Trophoblast cell (in vitro differentiated cells and primary cell): Measurements from ENCODE around the gene KREMEN2.
"Not testable (repeated sequence)": the region's sequence is repeated elsewhere in the genome, so short reads cannot be mapped to it uniquely, and the experiment has no call there.

Experiments
- DNase-seq, 2 donors: peaks; one replicate each; pipeline ENCODE4 v3.0.0-alpha.2; 2016
- H2AFZ ChIP-seq: 2 replicates; pipeline ENCODE4 v1.6.1; 2013; ENCODE audit warnings: low read length, moderate library complexity, mild to moderate bottlenecking; ENCODE audit not compliant: insufficient read depth, poor library complexity
- H2AK5ac ChIP-seq: 2 replicates; pipeline ENCODE4 v1.6.1; 2013; ENCODE audit warnings: mild to moderate bottlenecking, low read length
- H2BK120ac ChIP-seq: 2 replicates; pipeline ENCODE4 v1.6.1; 2013; ENCODE audit warnings: low read length, mild to moderate bottlenecking, moderate library complexity; ENCODE audit not compliant: insufficient read depth, poor library complexity
- H2BK12ac ChIP-seq: 2 replicates; pipeline ENCODE4 v1.6.1; 2013; ENCODE audit warnings: mild to moderate bottlenecking, low read length, moderate library complexity
- H2BK5ac ChIP-seq: 2 replicates; pipeline ENCODE4 v1.6.1; 2013; ENCODE audit warnings: low read length, low read depth, moderate library complexity, mild to moderate bottlenecking; ENCODE audit not compliant: poor library complexity
- H3K14ac ChIP-seq: 2 replicates; pipeline ENCODE4 v1.6.1; 2013; ENCODE audit warnings: mild to moderate bottlenecking, low read length
- H3K18ac ChIP-seq: 2 replicates; pipeline ENCODE4 v1.6.1; 2013; ENCODE audit warnings: mild to moderate bottlenecking, low read length
- H3K23ac ChIP-seq: 2 replicates; pipeline ENCODE4 v1.6.1; 2013; ENCODE audit warnings: low read length
- H3K27ac ChIP-seq: 2 replicates; pipeline ENCODE4 v1.5.1; 2013; ENCODE audit warnings: low read depth, mild to moderate bottlenecking, inconsistent platforms, low read length, moderate library complexity
- H3K27me3 ChIP-seq: 2 replicates; pipeline ENCODE4 v1.6.1; 2013; ENCODE audit warnings: inconsistent platforms, mild to moderate bottlenecking, low read length, moderate library complexity; ENCODE audit not compliant: insufficient read depth
- H3K36me3 ChIP-seq, 2 experiments: 1 replicate in 1 of 2; 2 replicates in 1 of 2; pipeline ENCODE4 v1.6.1; 2013; ENCODE audit warnings: low read length in 2 of 2, mild to moderate bottlenecking in 2 of 2, moderate library complexity in 1 of 2; ENCODE audit not compliant: insufficient read depth in 2 of 2, control insufficient read depth in 1 of 2
- H3K4ac ChIP-seq: 2 replicates; pipeline ENCODE4 v1.6.1; 2013; ENCODE audit warnings: low read depth, mild to moderate bottlenecking, low read length, moderate library complexity
- H3K4me1 ChIP-seq, 2 experiments: 1 replicate in 1 of 2; 2 replicates in 1 of 2; pipeline ENCODE4 v1.6.1; 2013; ENCODE audit warnings: low read length in 2 of 2, mild to moderate bottlenecking in 2 of 2, moderate library complexity in 1 of 2; ENCODE audit not compliant: insufficient read depth in 2 of 2, control insufficient read depth in 1 of 2
- H3K4me2 ChIP-seq: 2 replicates; pipeline ENCODE4 v1.6.1; 2013; ENCODE audit warnings: inconsistent platforms, mild to moderate bottlenecking, low read length, moderate library complexity
- H3K4me3 ChIP-seq: 2 replicates; pipeline ENCODE4 v1.5.1; 2013; ENCODE audit warnings: mild to moderate bottlenecking, low read depth, low read length, inconsistent platforms
- H3K79me1 ChIP-seq: one replicate; pipeline ENCODE4 v1.6.1; 2013; ENCODE audit warnings: low read length
- H3K79me2 ChIP-seq: 2 replicates; pipeline ENCODE4 v1.6.1; 2013; ENCODE audit warnings: low read length, mild to moderate bottlenecking; ENCODE audit not compliant: control insufficient read depth, insufficient read depth, poor library complexity
- H3K9ac ChIP-seq: 2 replicates; pipeline ENCODE4 v1.6.1; 2013; ENCODE audit warnings: mild to moderate bottlenecking, low read length
- H3K9me3 ChIP-seq: 2 replicates; pipeline ENCODE4 v1.6.1; 2013; ENCODE audit warnings: low read depth, mild to moderate bottlenecking, control low read depth, inconsistent platforms, low read length; ENCODE audit not compliant: insufficient read depth
- H4K12ac ChIP-seq: 2 replicates; pipeline ENCODE4 v1.6.1; 2013; ENCODE audit warnings: low read depth, mild to moderate bottlenecking, low read length, moderate library complexity
- H4K8ac ChIP-seq: 2 replicates; pipeline ENCODE4 v1.6.1; 2013; ENCODE audit warnings: low read depth, mild to moderate bottlenecking, low read length, moderate library complexity
- H4K91ac ChIP-seq: one replicate; pipeline ENCODE4 v1.6.1; 2013; ENCODE audit warnings: low read depth, mild to moderate bottlenecking, low read length, moderate library complexity
- WGBS: extraction: QIAGEN DNeasy Blood & Tissue Kit; methylation state at CpG from one replicate; pipeline ENCODE4 v1.1.7; 2013; ENCODE audit warnings: missing lambda C conversion rate; ENCODE audit not compliant: insufficient read length, insufficient coverage; ENCODE audit errors: extremely low coverage; 5-methylcytosine and 5-hydroxymethylcytosine counted together

KREMEN2 gene

DNA sequence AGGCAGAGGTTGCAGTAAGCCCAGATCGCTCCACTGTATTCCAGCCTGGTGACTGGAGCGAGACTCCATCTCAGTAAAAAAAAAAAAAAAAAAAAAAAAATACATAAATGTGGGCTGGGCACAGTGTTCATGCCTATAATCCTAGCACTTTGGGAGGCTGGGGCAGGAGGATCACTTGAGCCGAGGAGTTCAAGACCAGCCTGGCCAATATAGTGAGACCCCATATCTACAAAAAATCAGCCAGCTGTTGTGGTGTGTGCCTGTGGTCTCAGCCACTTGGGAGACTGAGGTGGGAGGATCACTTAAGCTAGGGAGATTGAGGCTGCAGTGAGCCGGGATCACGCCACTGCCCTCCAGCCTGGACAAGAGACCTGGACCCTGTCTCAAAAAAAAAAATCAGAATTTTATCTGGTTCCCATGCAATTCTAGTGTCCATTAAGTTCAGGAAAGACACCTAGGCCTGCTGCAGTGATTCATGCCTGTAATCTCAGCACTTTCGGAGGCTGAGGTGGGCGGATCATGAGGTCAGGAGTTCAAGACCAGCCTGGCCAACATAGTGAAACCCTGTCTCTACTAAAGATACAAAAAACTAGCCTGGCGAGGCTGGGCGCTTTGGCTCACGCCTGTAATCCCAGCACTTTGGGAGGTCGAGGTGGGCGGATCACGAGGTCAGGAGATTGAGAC lies 32.7 kb upstream of the KREMEN2 start:
- H2AK5ac ChIP-seq, H4K91ac ChIP-seq, H3K23ac ChIP-seq, H3K4me1 ChIP-seq, H3K4me2 ChIP-seq, H3K18ac ChIP-seq, H2BK120ac ChIP-seq, H4K12ac ChIP-seq, H3K79me2 ChIP-seq, H3K4me3 ChIP-seq, H3K14ac ChIP-seq, H2BK12ac ChIP-seq, H4K8ac ChIP-seq, DNase-seq, H3K4ac ChIP-seq, H3K27me3 ChIP-seq, H2AFZ ChIP-seq, H2BK5ac ChIP-seq, H3K27ac ChIP-seq, H3K79me1 ChIP-seq, H3K9me3 ChIP-seq, H3K9ac ChIP-seq: not testable (repeated sequence)
- WGBS, result no CpG with 5 or more reads among the region's 13 CpGs
- H3K36me3 ChIP-seq, result peaks cover 27 to 35% of the 10 kb centered on the region in 2 experiments

DNA sequence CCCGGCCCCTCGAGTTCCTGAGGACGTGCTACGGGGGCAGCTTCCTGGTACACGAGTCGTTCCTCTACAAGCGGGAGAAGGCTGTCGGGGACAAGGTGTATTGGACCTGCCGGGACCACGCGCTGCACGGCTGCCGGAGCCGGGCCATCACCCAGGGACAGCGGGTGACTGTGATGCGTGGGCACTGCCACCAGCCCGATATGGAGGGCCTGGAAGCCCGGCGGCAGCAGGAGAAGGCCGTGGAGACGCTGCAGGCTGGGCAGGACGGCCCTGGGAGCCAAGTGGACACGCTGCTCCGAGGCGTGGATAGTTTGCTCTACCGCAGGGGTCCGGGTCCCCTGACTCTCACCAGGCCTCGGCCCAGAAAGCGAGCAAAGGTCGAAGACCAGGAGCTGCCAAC lies 30.9 kb upstream of the KREMEN2 start:
- no peak overlapping the region for H2BK5ac ChIP-seq
- H2AK5ac ChIP-seq, result no peak overlapping the region
- H4K91ac ChIP-seq, result no peak overlapping the region

DNA sequence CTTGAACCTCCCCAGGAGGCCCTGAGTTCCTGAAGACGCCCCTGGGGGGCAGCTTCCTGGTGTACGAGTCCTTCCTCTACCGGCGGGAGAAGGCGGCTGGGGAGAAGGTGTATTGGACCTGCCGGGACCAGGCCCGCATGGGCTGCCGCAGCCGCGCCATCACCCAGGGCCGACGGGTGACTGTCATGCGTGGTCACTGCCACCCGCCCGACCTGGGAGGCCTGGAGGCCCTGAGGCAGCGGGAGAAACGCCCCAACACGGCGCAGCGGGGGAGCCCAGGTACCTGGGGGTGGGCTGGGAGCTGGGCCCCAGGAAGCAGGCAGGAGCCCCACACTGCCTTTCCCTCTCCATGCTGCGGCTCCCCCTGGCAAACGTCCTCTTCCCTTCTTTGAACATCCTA lies 30.4 kb upstream of the KREMEN2 start:
- no peaks in the 10 kb centered on the region for H3K27me3 ChIP-seq
- peaks cover 43 to 54% of the 10 kb centered on the region in 2 experiments for H3K36me3 ChIP-seq
- no peak overlapping the region for H4K12ac ChIP-seq
- H3K4me2 ChIP-seq, result no peak overlapping the region
- H3K27ac ChIP-seq, result no peak overlapping the region
- no CpG with 5 or more reads among the region's 22 CpGs for WGBS
- H3K9me3 ChIP-seq, result no peaks in the 10 kb centered on the region
- H3K14ac ChIP-seq, result no peak overlapping the region
- no peaks in the 10 kb centered on the region for H3K4me1 ChIP-seq
- H3K79me2 ChIP-seq, result no peaks in the 10 kb centered on the region
- H4K91ac ChIP-seq, result no peak overlapping the region
- no peak overlapping the region for H3K18ac ChIP-seq
- no peak overlapping the region for H3K4me3 ChIP-seq
- H3K9ac ChIP-seq, result no peak overlapping the region
- no peak overlapping the region for H2BK120ac ChIP-seq
- no peak for DNase-seq
- no peak overlapping the region for H2BK12ac ChIP-seq
- no peak overlapping the region for H3K23ac ChIP-seq
- H2BK5ac ChIP-seq, result no peak overlapping the region
- H3K4ac ChIP-seq, result no peak overlapping the region
- H2AFZ ChIP-seq, result no peak overlapping the region
- H4K8ac ChIP-seq, result no peak overlapping the region
- no peaks in the 10 kb centered on the region for H3K79me1 ChIP-seq
- no peak overlapping the region for H2AK5ac ChIP-seq

More for the DNA sequence above, 30.9 kb upstream of the KREMEN2 start:
- no peak overlapping the region for H3K4ac ChIP-seq
- no CpG with 5 or more reads among the region's 30 CpGs for WGBS
- H2BK12ac ChIP-seq, result no peak overlapping the region
- H3K18ac ChIP-seq, result no peak overlapping the region
- no peak overlapping the region for H3K4me3 ChIP-seq
- H3K9me3 ChIP-seq, result no peaks in the 10 kb centered on the region
- no peak overlapping the region for H4K8ac ChIP-seq
- peaks cover 41 to 52% of the 10 kb centered on the region in 2 experiments for H3K36me3 ChIP-seq
- H3K23ac ChIP-seq, result no peak overlapping the region
- no peaks in the 10 kb centered on the region for H3K4me1 ChIP-seq
- H3K27ac ChIP-seq, result no peak overlapping the region
- H3K79me1 ChIP-seq, result no peaks in the 10 kb centered on the region
- no peak overlapping the region for H4K12ac ChIP-seq
- no peak overlapping the region for H2BK120ac ChIP-seq
- H3K79me2 ChIP-seq, result no peaks in the 10 kb centered on the region
- no peak overlapping the region for H3K9ac ChIP-seq
- no peak overlapping the region for H3K14ac ChIP-seq
- no peak overlapping the region for H3K4me2 ChIP-seq
- no peak overlapping the region for H2AFZ ChIP-seq
- no peak for DNase-seq
- no peaks in the 10 kb centered on the region for H3K27me3 ChIP-seq

DNA sequence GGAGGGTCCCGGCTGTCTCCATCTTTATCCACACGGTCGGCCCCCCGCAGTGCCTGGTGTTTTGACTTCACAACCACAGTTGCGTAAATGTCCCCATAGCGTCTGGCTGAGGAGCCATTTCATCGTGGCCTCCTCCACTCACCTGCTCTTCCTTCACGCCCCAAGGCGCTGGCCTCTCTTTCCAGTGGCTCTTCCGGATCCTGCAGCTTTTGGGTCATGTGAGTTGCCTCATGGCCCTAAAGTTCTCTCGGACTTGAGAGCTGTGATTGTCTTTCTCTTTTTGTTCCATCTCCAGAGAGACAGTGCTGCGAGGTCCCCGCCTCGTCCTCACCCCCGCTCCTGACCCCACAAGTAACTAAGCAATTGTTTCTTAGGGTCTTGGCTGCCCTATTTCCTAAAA lies 29.6 kb upstream of the KREMEN2 start:
- H2BK120ac ChIP-seq, result no peak overlapping the region
- no peak overlapping the region for H3K4me3 ChIP-seq
- no peak overlapping the region for H2AFZ ChIP-seq
- H3K4me2 ChIP-seq, result no peak overlapping the region
- H3K36me3 ChIP-seq, result peaks cover 43 to 54% of the 10 kb centered on the region in 2 experiments
- H3K23ac ChIP-seq, result no peak overlapping the region
- no peak overlapping the region for H2AK5ac ChIP-seq
- no peak overlapping the region for H3K9ac ChIP-seq
- H2BK12ac ChIP-seq, result no peak overlapping the region
- H2BK5ac ChIP-seq, result no peak overlapping the region
- no peak overlapping the region for H4K91ac ChIP-seq
- H4K12ac ChIP-seq, result no peak overlapping the region
- no peaks in the 10 kb centered on the region for H3K79me1 ChIP-seq
- no peak overlapping the region for H3K27ac ChIP-seq
- no peak overlapping the region for H3K4ac ChIP-seq
- H3K9me3 ChIP-seq, result no peaks in the 10 kb centered on the region
- no peak overlapping the region for H4K8ac ChIP-seq
- H3K79me2 ChIP-seq, result no peaks in the 10 kb centered on the region
- DNase-seq, result no peak
- no peaks in the 10 kb centered on the region for H3K27me3 ChIP-seq
- WGBS, result no CpG with 5 or more reads among the region's 15 CpGs
- H3K18ac ChIP-seq, result no peak overlapping the region
- no peaks in the 10 kb centered on the region for H3K4me1 ChIP-seq
- H3K14ac ChIP-seq, result no peak overlapping the region
